ENCODE results near the gene ZNF681.

DNA sequence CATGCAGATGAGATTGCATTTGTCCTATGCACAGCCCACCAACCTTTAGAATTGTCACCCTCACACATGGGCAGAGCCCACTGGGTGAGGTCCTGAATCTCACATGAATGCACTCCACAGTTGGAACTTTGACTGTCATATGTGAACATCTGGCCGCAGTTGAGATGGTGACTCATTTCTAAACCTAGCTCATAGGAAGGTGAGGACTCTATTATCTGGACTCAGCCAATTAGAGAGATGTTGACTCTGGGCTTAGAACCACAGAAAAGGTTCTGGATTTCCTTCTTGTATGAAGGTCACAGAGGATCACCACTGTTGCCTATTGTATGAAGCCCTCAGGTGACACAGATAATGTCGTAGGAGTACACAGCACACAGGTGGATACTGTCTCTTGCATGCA, 25.6 kb upstream of the ZNF681 start:
- TF ChIP-seq EP300 (IDR thresholded peaks at IDR 0.05) (no peak), POLR2A (IDR thresholded peaks at IDR 0.05) (no peak)
- TF ChIP-seq, protein P1, sequence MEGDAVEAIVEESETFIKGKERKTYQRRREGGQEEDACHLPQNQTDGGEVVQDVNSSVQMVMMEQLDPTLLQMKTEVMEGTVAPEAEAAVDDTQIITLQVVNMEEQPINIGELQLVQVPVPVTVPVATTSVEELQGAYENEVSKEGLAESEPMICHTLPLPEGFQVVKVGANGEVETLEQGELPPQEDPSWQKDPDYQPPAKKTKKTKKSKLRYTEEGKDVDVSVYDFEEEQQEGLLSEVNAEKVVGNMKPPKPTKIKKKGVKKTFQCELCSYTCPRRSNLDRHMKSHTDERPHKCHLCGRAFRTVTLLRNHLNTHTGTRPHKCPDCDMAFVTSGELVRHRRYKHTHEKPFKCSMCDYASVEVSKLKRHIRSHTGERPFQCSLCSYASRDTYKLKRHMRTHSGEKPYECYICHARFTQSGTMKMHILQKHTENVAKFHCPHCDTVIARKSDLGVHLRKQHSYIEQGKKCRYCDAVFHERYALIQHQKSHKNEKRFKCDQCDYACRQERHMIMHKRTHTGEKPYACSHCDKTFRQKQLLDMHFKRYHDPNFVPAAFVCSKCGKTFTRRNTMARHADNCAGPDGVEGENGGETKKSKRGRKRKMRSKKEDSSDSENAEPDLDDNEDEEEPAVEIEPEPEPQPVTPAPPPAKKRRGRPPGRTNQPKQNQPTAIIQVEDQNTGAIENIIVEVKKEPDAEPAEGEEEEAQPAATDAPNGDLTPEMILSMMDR (IDR thresholded peaks at IDR 0.05), result no peak
